ENCODE results near the gene CMSS1. TPM values are rescaled to one million over a fixed set of nuclear protein-coding genes. Genes with fewer than 3 reads are reported as not detected.

Gene CMSS1
- total RNA-seq, 1 donor from 2014 or later = 56.3 TPM

DNA sequence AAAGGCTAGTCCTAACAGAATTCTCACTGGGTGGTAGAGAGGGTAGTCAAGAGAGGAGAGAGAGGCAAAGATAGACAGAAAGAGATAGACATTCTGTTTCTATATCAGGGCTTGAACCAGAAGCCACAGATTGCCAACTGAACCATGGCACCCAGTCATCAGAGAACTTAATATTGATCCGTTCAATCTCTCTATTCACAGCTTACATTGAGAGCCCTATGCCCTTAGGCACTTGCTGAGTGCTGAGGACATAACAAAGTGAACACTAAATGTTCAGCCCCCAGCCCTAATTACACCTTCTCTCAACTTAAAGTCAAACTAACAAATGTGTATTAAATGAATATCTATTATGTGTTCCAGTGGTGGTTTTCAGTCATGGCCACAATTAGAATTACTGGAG, 172.5 kb downstream of the CMSS1 start:
- Histone ChIP-seq H4K20me1 (ENCODE audit: low read depth) (no peaks in the 10 kb centered on the region), H3K36me3 (no peaks in the 10 kb centered on the region), H3F3A (ENCODE audit: low read depth) (no peaks in the 10 kb centered on the region), H3K4me2 (no peak overlapping the region), H3K27ac (no peak overlapping the region), H3K9me3 (ENCODE audit: low read depth) (no peaks in the 10 kb centered on the region), H3K4me3 (no peak overlapping the region), H3K9ac (no peak overlapping the region), H2AFZ (replicated peaks) (no peak overlapping the region), H3K79me2 (ENCODE audit: low read depth) (peaks cover 6% of the 10 kb centered on the region), H3K4me1 (no peaks in the 10 kb centered on the region), H3K27me3 (no peaks in the 10 kb centered on the region)
- TF ChIP-seq EZH2 (IDR thresholded peaks at IDR 0.05) (no peak), EZH2phosphoT487 (IDR thresholded peaks at IDR 0.05) (no peak)
- TF ChIP-seq, protein P1, sequence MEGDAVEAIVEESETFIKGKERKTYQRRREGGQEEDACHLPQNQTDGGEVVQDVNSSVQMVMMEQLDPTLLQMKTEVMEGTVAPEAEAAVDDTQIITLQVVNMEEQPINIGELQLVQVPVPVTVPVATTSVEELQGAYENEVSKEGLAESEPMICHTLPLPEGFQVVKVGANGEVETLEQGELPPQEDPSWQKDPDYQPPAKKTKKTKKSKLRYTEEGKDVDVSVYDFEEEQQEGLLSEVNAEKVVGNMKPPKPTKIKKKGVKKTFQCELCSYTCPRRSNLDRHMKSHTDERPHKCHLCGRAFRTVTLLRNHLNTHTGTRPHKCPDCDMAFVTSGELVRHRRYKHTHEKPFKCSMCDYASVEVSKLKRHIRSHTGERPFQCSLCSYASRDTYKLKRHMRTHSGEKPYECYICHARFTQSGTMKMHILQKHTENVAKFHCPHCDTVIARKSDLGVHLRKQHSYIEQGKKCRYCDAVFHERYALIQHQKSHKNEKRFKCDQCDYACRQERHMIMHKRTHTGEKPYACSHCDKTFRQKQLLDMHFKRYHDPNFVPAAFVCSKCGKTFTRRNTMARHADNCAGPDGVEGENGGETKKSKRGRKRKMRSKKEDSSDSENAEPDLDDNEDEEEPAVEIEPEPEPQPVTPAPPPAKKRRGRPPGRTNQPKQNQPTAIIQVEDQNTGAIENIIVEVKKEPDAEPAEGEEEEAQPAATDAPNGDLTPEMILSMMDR (IDR thresholded peaks at IDR 0.05) = no peak
- Mint-ChIP-seq H3K27ac (no peak overlapping the region), H3K9me3 (peaks cover 11% of the 10 kb centered on the region), H3K36me3 (peaks cover 3% of the 10 kb centered on the region), H3K4me3 (no peak overlapping the region), H3K4me1 (no peaks in the 10 kb centered on the region), H3K27me3 (ENCODE audit: insufficient read depth, low read depth) (no peaks in the 10 kb centered on the region)
- no peak for DNase-seq (ENCODE audit: low spot score)

DNA sequence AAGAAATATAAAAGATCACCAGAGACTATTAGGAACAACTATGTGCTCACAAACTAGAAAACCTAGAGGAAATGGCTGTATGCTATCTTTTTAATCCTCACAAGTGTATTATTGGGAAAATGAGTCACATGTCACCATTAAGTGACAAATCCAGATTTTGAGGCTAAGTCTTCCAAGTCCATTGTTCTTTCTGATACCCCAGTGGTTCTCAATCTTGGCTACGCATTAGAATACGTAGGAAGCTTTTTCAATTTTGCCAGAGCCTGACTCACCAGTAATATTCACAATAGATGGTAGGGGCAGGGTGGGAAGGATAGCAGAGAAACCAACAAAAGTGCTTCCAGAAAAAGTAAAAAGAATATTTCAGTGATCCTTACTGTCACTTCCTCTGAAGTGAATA, 179.6 kb downstream of the CMSS1 start:
- no peak overlapping the region for H3K4me3 Mint-ChIP-seq
- no peak for TF ChIP-seq EZH2phosphoT487 (IDR thresholded peaks at IDR 0.05)
- no peak for TF ChIP-seq EZH2 (IDR thresholded peaks at IDR 0.05)
- TF ChIP-seq, protein P1 (IDR thresholded peaks at IDR 0.05) = no peak
- Histone ChIP-seq H2AFZ (replicated peaks) (no peak overlapping the region), H3K79me2 (ENCODE audit: low read depth) (peaks cover 6% of the 10 kb centered on the region), H3K4me3 (no peak overlapping the region), H3K27me3 (no peaks in the 10 kb centered on the region), H3K4me2 (no peak overlapping the region), H3K4me1 (no peaks in the 10 kb centered on the region), H3K9me3 (ENCODE audit: low read depth) (no peaks in the 10 kb centered on the region), H3K9ac (no peak overlapping the region), H3F3A (ENCODE audit: low read depth) (no peaks in the 10 kb centered on the region), H4K20me1 (ENCODE audit: low read depth) (no peaks in the 10 kb centered on the region), H3K36me3 (no peaks in the 10 kb centered on the region), H3K27ac (no peak overlapping the region)
- peaks cover 8% of the 10 kb centered on the region for H3K36me3 Mint-ChIP-seq
- H3K4me1 Mint-ChIP-seq = no peaks in the 10 kb centered on the region
- DNase-seq (ENCODE audit: low spot score) = no peak
- H3K9me3 Mint-ChIP-seq = peaks cover 33% of the 10 kb centered on the region
- no peak overlapping the region for H3K27ac Mint-ChIP-seq
- no peaks in the 10 kb centered on the region for H3K27me3 Mint-ChIP-seq (ENCODE audit: insufficient read depth, low read depth)

DNA sequence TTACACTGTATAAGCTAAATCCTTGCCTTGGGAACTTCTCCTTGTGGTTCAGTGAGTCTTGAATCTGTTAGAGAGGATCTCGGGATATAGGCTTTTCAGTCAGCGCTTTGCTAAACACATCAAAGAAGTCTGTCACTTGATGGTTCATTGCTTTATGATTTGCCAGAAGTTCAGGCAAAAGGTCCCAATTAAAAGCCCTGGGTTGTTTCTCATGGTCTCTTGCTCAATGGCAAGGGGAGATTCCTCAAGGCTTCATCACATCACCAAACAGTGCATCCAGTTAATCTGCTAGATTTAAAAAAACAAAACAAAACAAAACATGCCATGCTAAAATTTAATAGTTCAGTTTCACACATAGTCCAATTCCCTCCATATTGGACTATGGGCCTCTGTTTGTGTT, 181.9 kb downstream of the CMSS1 start:
- Mint-ChIP-seq H3K4me3 (no peak overlapping the region), H3K9me3 (peaks cover 22% of the 10 kb centered on the region), H3K36me3 (peaks cover 5% of the 10 kb centered on the region), H3K27ac (no peak overlapping the region), H3K27me3 (ENCODE audit: insufficient read depth, low read depth) (no peaks in the 10 kb centered on the region), H3K4me1 (peaks cover 2% of the 10 kb centered on the region)
- Histone ChIP-seq H3K27ac (no peak overlapping the region), H3K4me3 (no peak overlapping the region), H4K20me1 (ENCODE audit: low read depth) (no peaks in the 10 kb centered on the region), H3K4me2 (no peak overlapping the region), H3K27me3 (no peaks in the 10 kb centered on the region), H3K9ac (no peak overlapping the region), H3K79me2 (ENCODE audit: low read depth) (no peaks in the 10 kb centered on the region), H3K4me1 (no peaks in the 10 kb centered on the region), H3F3A (ENCODE audit: low read depth) (no peaks in the 10 kb centered on the region), H2AFZ (replicated peaks) (no peak overlapping the region), H3K9me3 (ENCODE audit: low read depth) (no peaks in the 10 kb centered on the region), H3K36me3 (no peaks in the 10 kb centered on the region)
- TF ChIP-seq, protein P1 (IDR thresholded peaks at IDR 0.05) = no peak
- TF ChIP-seq EZH2 (IDR thresholded peaks at IDR 0.05) (no peak), EZH2phosphoT487 (IDR thresholded peaks at IDR 0.05) (no peak)
- no peak for DNase-seq (ENCODE audit: low spot score)

All from neural progenitor cell (in vitro differentiated cells).